LoVo (cell line): ENCODE data around the gene GRWD1.
A peak's percentile ranks its signal among the peaks of the same experiment; 100 is the strongest.

Experiments
- DNase-seq: peaks from one replicate; pipeline ENCODE4 v3.0.0-alpha.2; 2016; ENCODE audit warnings: low spot score

GRWD1 gene

DNA sequence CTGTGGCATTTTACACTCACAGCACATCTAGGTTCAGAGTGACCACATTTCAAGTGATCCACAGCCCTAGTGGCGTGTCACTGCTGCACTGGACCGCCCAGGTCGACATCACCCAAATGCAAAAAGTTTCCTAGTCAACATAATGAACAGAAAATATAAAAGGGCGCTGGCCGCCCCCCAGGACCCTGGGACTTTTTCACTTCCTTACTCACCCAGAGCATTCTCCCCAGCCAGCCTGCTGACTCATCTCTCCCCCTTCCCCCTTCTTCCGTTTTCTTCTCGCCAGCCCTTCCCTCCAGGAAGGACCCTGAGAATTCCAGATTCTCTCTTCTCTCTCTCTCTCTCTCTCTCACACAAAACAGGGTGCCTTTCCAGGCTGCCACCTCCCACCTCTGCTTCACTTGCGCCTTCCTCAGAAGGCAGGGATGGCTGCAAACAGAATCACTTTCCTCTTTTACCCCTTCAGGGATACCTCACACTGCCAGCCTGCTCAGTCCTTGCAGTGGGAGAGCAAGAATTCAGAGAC lies 21.0 kb upstream of the GRWD1 start:
- no peak for DNase-seq

DNA sequence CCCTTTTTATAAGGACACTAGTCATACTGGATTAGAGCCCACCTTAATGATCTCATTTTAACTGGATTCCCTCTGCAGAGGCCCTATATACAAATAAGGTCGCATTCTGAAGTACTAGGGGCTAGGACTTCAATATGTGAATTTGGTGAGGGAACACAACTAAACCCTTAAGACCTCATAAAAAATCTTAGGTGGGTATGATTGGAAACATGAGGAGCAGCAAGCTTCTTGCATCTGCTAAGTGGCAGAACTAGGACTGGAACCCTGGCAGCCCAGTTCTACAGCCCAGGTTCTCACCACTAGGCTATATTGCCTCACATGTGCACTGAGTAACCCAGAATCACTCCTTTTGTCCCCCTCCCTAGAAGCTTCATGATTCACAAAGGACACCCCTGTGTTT lies 17.1 kb upstream of the GRWD1 start:
- DNase-seq = no peak

DNA sequence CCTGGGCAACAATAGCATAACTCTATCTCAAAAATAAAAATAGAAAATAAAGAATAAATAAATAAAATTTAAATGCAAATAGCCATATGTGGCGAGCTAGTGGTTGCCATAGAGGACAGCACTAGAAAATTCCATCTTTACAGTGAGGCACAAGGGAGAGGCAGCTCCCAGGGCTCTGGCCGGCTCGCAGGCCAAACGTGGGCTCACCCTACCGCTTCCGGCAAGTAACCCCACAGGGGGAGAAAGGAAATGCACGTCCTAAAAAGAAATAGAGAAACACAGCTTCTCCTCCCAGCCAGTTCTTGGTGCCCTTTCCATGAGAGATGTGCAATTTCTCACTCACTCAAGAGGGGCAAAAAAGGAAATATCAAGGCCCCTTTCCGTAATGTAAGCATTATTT lies 12.4 kb upstream of the GRWD1 start:
- DNase-seq = no peak

DNA sequence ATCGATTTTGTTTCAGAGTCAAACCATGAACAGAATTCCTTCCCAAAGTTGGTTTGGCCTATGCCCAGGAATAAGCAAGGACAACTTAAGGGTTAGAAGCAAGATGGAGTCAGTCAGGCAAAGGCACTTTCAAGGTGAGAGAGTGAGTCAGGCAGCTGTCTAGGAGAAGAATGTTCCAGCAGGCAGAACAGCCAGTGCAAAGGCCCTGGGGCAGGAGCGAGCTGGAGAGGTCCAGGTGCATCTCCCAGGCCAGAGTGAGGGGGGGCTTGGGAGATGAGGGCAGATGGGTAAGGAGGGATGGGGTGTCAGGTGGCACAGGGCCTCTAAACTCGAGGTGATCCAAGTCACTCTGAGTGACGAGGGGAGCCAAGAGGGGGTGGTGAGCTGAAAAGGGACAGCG lies 9.2 kb upstream of the GRWD1 start:
- no peak for DNase-seq

DNA sequence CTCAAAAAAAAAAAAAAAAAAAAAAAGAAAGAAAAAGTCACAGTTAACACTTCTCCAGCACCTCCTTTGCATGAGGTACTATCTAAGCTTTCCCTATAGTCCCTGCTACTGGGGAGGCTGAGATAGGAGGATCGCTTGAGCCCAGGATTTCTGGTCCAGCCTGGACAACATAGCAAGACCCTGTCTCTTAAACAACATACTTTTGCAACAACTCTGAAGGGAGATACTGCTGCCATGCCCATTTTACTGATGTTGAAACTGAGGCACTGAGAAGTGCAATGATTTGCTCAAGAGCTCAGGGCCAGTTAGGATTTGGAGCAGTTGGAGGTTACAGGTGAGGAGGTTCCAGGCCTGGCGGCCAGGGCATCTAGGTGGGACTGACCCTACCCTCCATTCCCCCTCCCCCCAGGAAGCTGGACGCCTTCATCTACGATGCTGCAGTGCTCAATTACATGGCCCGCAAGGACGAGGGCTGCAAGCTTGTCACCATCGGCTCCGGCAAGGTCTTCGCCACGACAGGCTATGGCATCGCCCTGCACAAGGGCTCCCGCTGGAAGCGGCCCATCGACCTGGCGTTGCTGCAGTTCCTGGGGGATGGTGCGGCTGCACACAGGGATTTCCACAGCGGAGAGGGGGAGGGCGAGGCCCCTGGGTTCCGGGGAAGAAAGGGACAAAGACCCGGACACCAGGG lies 4.3 kb upstream of the GRWD1 start:
- no peak for DNase-seq

DNA sequence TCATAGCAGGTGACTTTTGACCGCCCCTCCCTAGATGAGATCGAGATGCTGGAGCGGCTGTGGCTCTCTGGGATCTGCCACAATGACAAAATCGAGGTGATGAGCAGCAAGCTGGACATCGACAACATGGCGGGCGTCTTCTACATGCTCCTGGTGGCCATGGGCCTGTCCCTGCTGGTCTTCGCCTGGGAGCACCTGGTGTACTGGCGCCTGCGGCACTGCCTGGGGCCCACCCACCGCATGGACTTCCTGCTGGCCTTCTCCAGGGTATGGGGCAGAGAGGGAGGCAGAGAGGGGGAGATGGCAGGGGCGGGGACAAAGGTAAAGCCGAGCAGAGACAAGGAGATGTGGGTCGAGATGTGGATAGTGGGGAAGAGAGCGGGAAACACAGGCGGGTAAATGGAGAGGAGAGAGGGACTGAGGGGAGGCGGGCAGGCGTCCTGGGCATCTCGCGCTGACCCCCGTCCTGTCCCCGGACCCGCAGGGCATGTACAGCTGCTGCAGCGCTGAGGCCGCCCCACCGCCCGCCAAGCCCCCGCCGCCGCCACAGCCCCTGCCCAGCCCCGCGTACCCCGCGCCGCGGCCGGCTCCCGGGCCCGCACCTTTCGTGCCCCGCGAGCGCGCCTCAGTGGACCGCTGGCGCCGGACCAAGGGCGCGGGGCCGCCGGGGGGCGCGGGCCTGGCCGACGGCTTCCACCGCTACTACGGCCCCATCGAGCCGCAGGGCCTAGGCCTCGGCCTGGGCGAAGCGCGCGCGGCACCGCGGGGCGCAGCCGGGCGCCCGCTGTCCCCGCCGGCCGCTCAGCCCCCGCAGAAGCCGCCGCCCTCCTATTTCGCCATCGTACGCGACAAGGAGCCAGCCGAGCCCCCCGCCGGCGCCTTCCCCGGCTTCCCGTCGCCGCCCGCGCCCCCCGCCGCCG lies 3.4 kb upstream of the GRWD1 start:
- no peak for DNase-seq

DNA sequence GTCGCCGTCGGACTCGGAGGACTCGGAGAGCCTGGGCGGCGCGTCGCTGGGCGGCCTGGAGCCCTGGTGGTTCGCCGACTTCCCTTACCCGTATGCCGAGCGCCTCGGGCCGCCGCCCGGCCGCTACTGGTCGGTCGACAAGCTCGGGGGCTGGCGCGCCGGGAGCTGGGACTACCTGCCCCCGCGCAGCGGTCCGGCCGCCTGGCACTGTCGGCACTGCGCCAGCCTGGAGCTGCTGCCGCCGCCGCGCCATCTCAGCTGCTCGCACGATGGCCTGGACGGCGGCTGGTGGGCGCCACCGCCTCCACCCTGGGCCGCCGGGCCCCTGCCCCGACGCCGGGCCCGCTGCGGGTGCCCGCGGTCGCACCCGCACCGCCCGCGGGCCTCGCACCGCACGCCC lies 2.5 kb upstream of the GRWD1 start:
- DNase-seq = no peak

DNA sequence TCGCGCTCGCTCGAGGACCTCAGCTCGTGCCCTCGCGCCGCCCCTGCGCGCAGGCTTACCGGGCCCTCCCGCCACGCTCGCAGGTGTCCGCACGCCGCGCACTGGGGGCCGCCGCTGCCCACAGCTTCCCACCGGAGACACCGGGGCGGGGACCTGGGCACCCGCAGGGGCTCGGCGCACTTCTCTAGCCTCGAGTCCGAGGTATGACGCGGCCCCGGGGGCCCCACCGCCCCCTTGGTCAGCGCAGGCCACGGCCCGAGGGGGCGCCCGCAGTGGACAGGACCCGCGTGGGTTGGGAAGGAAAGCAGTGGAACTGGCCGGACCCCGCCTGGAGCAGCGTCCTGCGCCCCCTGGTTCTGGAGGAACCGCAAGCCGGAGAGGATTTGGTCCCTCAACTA lies 2.1 kb upstream of the GRWD1 start:
- DNase-seq = no peak

DNA sequence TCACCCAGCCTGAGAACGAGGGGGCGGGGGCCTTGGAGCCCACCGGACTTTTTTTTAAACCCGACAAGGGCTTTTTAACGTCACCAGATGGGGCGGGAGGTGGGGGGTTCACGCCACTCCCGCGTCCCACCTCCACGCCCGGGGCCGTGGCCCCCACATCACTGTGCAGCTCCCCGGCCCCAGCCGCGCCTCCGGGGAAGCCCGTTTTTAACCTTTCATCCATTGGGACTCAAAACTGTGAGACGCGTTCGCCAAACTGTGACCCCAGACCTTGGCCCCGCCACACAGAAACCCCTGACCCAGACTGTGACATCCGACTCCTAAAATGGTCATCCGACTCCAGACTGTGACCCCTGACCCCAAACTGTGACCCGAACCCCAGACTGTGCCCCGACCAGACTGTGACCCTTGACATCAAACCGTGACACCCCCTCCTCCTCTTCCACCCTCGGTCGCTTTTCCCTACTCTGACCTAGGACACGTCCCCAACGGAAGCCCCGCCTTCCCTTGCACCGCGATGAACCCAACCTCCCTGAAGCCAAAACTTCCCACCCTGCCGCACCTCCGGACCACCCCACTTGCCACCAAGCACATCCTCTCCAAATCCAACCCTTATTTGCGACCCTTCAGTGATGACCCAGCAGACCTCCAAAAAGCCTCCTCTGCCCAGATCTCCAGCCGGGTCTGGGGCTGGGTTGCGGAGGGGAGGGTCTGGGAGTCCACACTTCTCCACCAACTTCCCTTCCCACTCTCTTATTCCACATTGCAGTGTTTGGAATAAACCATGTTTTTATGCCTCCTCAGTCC lies 1.5 kb upstream of the GRWD1 start:
- no peak for DNase-seq

DNA sequence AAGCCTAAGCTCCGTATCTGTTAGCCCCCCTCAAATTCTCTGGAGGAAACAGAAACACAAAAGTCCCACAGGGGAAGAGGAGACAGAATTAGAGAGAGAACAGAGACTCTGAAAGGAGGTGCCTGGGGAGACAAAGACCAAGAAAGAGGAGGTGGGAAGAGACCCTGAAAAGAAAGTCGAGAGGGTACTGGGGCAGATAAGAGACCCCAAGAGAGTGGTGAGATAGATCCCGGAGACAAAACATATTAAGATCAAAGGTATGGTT lies 915 bp upstream of the GRWD1 start:
- no peak for DNase-seq

DNA sequence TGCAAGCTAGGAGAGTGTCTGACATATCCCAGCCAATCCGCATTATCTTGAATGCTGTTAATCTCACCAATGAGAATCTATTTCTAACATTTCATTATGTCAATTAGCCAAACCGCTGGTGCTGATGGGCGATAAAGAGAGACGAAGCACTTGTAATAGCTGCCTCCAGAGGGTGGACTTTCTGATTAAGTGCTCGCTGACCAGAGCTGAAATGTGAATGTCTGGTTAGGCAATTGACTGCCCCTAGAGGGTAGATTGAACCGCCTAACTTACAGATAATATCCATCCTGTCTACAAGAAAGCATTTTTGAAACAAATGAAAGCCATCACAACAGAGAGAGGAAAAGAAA lies 552 bp upstream of the GRWD1 start:
- DNase-seq = peak; percentile 69

DNA sequence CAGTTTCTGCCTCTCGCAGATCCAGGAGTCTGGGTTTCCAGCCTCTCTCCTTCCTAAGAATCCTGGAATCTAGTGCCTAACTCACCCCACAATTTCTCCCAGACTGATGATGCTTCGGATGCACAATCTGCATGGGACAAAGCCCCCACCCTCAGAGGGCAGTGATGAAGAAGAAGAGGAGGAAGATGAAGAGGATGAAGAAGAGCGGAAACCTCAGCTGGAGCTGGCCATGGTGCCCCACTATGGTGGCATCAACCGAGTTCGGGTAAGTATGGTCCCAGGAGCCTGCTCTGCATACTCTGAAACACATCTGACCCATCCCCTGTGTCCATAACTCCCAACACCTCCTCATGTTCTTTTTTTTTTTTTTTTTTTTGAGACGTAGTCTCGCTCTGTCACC lies 796 bp downstream of the GRWD1 start:
- DNase-seq = no peak

DNA sequence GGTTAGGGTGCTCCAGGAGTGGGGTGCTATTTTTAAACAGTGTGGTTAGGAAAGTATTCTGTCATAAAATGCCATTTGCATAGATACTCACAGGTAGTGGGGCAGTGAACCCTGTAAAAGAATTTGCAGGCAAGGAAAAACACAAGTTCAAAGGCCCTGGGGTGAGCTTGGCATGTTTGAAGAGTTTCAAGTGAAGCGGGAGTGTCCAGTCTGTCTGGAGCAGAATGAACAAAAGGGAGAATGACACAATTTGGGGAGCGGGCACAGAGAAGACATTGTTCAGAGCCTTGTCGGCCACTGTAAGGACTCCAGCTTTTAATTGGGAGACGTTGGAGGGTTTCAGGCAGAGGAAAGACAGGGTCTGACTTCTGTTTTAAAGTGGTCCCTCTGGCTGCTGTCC lies 2.8 kb downstream of the GRWD1 start:
- DNase-seq = no peak

DNA sequence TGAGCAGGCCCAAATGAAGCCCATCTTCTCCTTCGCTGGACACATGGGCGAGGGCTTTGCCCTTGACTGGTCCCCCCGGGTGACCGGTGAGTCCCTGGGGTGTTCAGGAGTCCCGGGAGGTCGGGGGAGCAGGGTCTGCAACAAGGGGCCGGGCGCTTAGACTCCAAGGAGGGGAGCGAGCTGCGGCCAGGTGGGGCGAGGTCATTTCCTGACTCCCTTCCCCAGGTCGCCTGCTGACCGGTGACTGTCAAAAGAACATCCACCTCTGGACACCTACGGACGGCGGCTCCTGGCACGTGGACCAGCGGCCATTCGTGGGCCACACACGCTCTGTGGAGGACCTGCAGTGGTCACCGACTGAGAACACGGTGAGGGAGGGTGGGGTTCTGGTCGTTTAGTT lies 4.7 kb downstream of the GRWD1 start:
- no peak for DNase-seq

DNA sequence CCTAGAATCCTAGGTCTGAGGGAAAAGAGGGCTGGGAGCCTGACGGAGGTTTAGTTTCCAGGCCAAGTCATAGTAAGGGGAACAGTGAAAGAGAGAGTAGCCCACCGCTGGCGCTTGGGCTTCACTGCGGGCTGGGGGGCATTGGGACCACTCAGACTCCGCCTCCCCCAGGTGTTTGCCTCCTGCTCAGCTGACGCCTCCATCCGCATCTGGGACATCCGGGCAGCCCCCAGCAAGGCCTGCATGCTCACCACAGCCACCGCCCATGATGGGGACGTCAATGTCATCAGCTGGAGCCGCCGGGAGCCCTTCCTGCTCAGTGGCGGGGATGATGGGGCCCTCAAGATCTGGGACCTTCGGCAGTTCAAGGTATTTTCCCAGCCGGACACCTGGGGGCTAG lies 5.1 kb downstream of the GRWD1 start:
- DNase-seq = no peak

DNA sequence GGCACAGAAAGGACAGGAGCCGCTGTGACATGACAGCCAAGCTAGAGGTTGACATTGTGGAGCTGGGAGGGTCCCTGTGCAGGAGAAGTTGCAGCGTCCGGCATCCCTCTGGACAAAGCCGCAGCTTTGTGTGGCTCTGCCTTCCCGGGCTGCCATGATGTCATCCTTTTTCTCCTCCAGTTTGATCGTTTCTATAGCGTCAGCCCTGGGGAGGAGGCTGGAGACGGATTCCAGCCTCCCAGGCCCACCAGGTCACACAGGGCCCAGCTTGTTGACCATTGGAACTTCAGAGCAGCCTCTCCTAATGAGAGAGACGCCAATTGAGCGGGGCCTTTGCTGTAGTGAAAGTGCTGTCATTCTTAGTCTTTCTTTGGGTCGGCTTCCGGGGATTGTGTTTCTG lies 5.8 kb downstream of the GRWD1 start:
- no peak for DNase-seq

DNA sequence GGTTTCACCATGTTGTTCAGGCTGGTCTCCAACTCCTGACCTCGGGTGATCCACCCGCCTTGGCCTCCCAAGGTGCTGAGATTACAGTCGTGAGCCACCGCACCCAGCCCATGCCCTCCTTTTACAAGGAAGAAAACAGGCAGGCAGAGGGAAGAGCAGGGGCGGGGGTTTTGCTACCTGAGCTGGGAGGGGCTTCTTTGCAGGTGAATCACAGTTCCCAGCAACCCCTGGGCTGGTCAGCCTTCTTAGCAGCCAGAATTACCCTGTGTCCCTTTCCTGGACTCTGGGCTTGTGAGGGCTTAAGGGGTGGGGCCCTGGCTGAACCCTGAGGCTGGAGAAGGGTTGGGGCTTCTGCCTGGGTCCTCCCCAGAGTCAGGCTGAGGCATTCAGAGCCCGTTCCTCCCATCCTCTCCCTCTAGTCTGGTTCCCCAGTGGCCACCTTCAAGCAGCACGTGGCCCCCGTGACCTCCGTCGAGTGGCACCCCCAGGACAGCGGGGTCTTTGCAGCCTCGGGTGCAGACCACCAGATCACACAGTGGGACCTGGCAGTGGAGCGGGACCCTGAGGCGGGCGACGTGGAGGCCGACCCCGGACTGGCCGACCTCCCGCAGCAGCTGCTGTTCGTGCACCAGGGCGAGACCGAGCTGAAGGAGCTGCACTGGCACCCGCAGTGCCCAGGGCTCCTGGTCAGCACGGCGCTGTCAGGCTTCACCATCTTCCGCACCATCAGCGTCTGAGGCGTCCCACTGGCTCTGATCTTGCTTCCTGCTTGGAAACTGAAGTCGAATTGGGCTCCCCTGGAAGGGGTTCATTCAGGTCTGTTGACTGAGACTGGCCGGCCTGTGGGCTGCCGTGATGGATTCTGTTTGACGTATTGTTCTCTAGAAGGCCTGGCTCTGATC lies 6.8 kb downstream of the GRWD1 start:
- DNase-seq = no peak

DNA sequence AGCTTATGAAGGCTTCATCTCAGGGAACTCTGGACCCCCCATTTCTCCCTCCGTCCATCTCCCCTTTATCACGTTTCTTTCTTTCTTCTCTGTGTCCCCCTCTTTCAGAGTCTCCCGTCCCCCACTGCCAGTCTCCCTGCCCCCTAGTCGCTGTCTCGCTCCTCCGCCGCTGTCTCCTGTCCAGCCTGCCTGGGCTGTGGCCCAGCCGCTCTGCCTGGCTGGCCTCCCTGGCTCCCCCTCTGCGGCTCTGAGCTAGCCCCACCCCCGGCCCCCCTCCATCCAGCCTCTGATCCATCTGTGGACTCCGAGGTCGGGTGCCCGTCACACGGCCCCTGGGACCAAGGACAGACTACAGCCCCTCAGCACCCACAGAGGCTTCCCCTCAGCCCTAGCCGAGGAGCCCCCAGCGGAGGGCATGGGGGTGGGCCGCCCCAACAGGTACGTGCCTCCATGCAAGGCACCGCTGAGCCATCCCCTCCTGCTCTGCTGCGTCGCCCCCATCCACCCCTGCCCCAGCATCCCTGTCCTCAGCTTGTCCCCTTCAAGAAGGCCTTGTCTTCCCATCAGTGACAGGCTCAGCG lies 8.5 kb downstream of the GRWD1 start:
- no peak for DNase-seq

DNA sequence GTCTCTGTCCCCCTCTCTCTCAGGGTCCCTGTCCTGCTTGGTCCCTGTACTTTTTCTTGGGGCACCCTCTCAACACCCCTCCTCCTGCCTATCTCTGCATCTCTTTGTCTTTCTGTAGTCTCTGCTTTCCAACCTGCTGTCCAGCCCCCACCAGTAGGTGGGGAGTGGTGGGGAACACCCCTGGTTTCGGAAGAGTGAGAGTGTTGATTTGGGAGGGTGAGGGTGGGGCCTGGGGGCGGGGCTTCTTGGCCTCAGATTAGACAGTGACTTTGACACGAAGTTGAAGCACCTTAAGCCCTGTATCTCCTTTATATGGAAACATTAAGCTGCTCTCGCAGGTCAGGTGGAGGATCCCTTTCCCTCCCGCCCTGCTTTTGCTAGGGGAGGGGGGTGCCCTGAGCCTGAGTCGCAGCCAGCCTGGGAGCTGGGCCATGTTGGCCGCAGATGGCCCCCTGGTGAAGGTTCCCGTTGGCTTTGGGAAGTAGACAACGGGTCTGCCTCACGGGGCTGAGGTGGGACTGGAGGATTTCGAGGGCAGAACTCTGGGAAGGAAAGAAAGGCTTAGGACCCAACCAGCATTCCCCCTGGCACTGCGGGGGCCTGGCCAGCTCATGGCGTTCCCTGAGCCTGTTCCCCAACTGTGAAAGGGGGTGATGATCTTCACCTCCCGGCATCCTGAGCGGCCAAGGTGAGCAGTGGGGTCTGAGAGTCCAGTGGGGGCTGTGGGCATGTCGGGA lies 9.6 kb downstream of the GRWD1 start, which contains the start of gene KCNJ14:
KCNJ14 (plus strand) TSS at position 404 of the 737 bp plus-strand sequence. CDS start 6,151 bp downstream, outside the sequence.
- DNase-seq = no peak

DNA sequence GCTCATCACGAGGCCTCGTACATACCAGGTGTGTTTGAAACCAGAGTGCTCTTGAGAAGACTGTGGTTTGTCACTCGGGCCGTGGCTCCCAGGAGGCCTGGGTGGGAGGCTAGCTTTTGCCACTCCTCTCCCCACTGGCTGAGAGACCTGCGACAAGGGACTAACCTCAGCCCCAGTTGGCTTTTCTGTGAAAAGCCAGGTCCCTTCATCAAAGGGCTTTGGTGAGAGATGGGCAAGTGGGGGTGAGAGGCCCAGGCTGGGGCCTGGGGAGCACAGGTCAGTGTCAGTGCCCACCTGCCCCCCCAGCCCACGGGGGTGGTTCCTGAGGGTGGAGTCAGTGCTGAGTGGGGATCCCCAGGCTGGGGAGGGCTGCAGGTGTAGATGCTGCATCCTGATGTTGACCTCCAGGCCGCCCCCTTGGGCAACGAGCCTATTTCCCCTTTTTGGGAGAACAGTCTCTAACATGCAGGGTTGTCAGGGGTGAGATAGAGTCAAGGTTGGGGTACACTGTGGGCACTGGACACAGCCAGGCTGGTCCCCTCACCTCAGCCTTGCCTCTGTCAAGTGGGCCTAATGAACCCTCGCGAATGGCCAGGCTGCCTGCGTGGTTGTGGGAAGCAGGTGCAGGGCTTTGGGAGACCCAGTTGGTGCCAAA lies 10.3 kb downstream of the GRWD1 start:
- DNase-seq = no peak
